ENCODE data around the gene SPATA2. TPM values are rescaled to one million over a fixed set of nuclear protein-coding genes. Genes with fewer than 3 reads are reported as not detected.

SPATA2 gene
- total and polyA plus RNA-seq, 2 of the 13 experiments (the other 11 are each of a cell fraction or from before 2014, with no cell fraction given) = 3.2 to 8.7 TPM

DNA sequence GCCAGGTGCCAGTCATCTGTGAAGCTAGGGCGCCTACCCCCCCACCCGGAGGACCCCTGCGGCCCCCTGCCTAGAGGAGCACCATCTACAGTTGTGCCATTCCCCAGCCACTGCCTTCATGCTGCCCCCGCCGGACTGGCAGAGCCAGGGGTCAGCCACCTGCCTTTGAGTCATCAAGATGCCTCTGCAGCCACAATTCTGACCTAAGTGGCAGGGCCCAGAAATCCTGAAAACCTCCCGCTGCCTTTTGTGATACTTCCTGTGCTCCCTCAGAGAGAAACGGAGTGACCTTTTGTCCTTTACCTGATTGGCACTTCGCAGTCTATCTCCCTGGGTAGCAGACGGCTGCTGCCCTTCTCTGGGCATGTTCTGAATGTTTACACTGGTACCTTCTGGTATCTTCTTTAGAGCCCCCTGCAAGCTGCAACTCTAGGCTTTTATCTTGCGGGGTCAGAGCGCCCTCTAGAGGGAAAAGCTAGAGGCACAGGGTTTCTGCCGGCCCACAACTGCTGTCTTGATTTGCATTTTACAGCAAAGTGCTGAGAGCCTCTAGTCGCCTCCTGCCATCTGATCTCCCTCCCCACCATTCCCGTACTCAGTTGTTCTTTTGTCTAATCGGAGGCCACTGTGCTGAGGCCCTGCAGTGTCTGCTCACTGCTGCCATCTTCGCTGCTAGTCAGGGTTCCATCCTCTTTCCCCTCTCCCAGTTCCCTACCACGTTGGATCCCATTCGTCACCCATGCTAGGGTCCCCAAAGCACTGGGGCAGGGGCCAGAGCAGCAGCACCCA lies 26.9 kb downstream of the SPATA2 start:
- ATAC-seq = peak; percentile 66
- H3K4me2 ChIP-seq (ENCODE audit: low read depth, low read length) = no peak overlapping the region
- FAIRE-seq = peak; percentile 95
- ChIA-PET CTCF (ENCODE audit: low intra/inter-chr PET ratio, low total read pairs) (interaction anchor here (1.2 to 4.3 kb wide), 5 partner anchors 29 to 554 kb away, joined by 3 to 74 read pairs (median 14); no protein-coding TSS in a partner anchor), POLR2A (interaction anchor here (0.5 kb wide), 1 partner anchor 55 kb away, joined by 5 read pairs; no protein-coding TSS in a partner anchor)
- intact Hi-C loops (cut with micrococcal nuclease; ENCODE audit: unreplicated experiment) (loop anchor here (1.0 to 2.0 kb wide), 4 partner anchors 40 to 348 kb away; no protein-coding TSS in a partner anchor), in situ Hi-C loops (cut with HindIII; ENCODE audit: extremely low pct_ligation_motif_present, low pct_unique_long_range_greater_than_20kb) (loop anchor here (5.0 to 25.0 kb wide), 2 partner anchors 281 to 551 kb away; no protein-coding TSS in a partner anchor)
- no peak overlapping the region for H3K27ac ChIP-seq (ENCODE audit: extremely low read length, insufficient read depth, low read length)
- no peak overlapping the region for H2AFZ ChIP-seq (ENCODE audit: low read length)
- WGBS (ENCODE audit: low lambda C conversion rate) = 62% methylated on average over 18 of the region's 18 CpGs
- no peaks in the 10 kb centered on the region for H3K79me2 ChIP-seq (ENCODE audit: insufficient read depth, low read length)
- BruUV-seq (replicated peaks) = no TSS peak
- H4K20me1 ChIP-seq (ENCODE audit: insufficient read depth, low read length) = no peaks in the 10 kb centered on the region
- no peak overlapping the region for H3K4me3 ChIP-seq (replicated peaks in 1 of 3; ENCODE audit: insufficient read depth in 1 of 3, low read depth in 2 of 3, low read length in 3 of 3)
- no peaks in the 10 kb centered on the region for H3K9me3 ChIP-seq (ENCODE audit: low read length)
- no peak overlapping the region for H3K9ac ChIP-seq (ENCODE audit: insufficient read depth, low read depth, low read length)
- peaks cover 10 to 24% of the 10 kb centered on the region in 2 experiments for H3K36me3 ChIP-seq (replicated peaks in 1 of 2; ENCODE audit: control insufficient read depth in 1 of 2, insufficient read depth in 2 of 2, low read length in 2 of 2)
- H3K27me3 ChIP-seq (ENCODE audit: control insufficient read depth in 1 of 2, insufficient read depth in 2 of 2, low read length in 2 of 2) = no peaks in the 10 kb centered on the region
- peaks cover 14% of the 10 kb centered on the region for H3K4me1 ChIP-seq (ENCODE audit: insufficient read depth, low read length)
- peak; percentile 69 for DNase-seq (ENCODE audit: low spot score)
- TF ChIP-seq ZZZ3 (CRISPR knock-in tag; IDR thresholded peaks at IDR 0.05; ENCODE audit: borderline replicate concordance) = no peak
- TF ChIP-seq SP140L (CRISPR knock-in tag; IDR thresholded peaks at IDR 0.05; ENCODE audit: borderline replicate concordance) = 0 out of 2 replicates have a peak, but pooled peaks have one; percentile 80
- no peak for TF ChIP-seq CBFB (CRISPR knock-in tag; IDR thresholded peaks at IDR 0.05)
- TF ChIP-seq HOXA5 (CRISPR knock-in tag; IDR thresholded peaks at IDR 0.05) = no peak
- TF ChIP-seq, protein P1, sequence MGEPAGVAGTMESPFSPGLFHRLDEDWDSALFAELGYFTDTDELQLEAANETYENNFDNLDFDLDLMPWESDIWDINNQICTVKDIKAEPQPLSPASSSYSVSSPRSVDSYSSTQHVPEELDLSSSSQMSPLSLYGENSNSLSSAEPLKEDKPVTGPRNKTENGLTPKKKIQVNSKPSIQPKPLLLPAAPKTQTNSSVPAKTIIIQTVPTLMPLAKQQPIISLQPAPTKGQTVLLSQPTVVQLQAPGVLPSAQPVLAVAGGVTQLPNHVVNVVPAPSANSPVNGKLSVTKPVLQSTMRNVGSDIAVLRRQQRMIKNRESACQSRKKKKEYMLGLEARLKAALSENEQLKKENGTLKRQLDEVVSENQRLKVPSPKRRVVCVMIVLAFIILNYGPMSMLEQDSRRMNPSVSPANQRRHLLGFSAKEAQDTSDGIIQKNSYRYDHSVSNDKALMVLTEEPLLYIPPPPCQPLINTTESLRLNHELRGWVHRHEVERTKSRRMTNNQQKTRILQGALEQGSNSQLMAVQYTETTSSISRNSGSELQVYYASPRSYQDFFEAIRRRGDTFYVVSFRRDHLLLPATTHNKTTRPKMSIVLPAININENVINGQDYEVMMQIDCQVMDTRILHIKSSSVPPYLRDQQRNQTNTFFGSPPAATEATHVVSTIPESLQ (CRISPR knock-in tag; conservative IDR thresholded peaks at IDR 0.05) = no peak
- no peak for TF ChIP-seq ZNF646 (CRISPR knock-in tag; IDR thresholded peaks at IDR 0.05)
- no peak for TF ChIP-seq ZNF317 (CRISPR knock-in tag; IDR thresholded peaks at IDR 0.05)
- TF ChIP-seq ZNF101 (CRISPR knock-in tag; IDR thresholded peaks at IDR 0.05; ENCODE audit: borderline replicate concordance, low read depth) = no peak
- no peak for TF ChIP-seq ZNF484 (CRISPR knock-in tag; IDR thresholded peaks at IDR 0.05; ENCODE audit: borderline replicate concordance, low read depth)
- no peak for TF ChIP-seq ZNF567 (CRISPR knock-in tag; IDR thresholded peaks at IDR 0.05; ENCODE audit: borderline replicate concordance)
- no peak for TF ChIP-seq ADNP (CRISPR knock-in tag; IDR thresholded peaks at IDR 0.05)
- TF ChIP-seq HOXA9 (CRISPR knock-in tag; IDR thresholded peaks at IDR 0.05; ENCODE audit: borderline replicate concordance) = no peak
- TF ChIP-seq RARA (CRISPR knock-in tag; IDR thresholded peaks at IDR 0.05) = peak; percentile 24; the same call in 1 of the 2 replicates

Data from HepG2 (cell line).